Liver (tissue), 3 donors: ENCODE data around the gene DET1.

Experiments used
- RAD21 ChIP-seq, 2 donors: IDR thresholded peaks; 2 replicates each; pipeline ENCODE4 v1.6.1; 2016; ENCODE audit warnings: antibody characterized with exemption in 2 of 2, mild to moderate bottlenecking in 2 of 2
- TF ChIP-seq, protein P1 (sequence below): IDR thresholded peaks from 2 replicates; pipeline ENCODE4 v1.6.1; 2016; ENCODE audit warnings: antibody characterized with exemption, mild to moderate bottlenecking
- TF ChIP-seq, protein P2 (sequence below): IDR thresholded peaks from 2 replicates; pipeline ENCODE4 v1.6.1; 2016; ENCODE audit warnings: antibody characterized with exemption
- TF ChIP-seq, protein P3 (sequence below): fragments of 150-350 bp; IDR thresholded peaks from 2 replicates; pipeline ENCODE4 v1.5.1; 2017; ENCODE audit warnings: improper control_type of control experiment, low read depth, low read length; ENCODE audit not compliant: missing input control
- donor health status: healthy.
- donor health status: healthy.

DNA sequence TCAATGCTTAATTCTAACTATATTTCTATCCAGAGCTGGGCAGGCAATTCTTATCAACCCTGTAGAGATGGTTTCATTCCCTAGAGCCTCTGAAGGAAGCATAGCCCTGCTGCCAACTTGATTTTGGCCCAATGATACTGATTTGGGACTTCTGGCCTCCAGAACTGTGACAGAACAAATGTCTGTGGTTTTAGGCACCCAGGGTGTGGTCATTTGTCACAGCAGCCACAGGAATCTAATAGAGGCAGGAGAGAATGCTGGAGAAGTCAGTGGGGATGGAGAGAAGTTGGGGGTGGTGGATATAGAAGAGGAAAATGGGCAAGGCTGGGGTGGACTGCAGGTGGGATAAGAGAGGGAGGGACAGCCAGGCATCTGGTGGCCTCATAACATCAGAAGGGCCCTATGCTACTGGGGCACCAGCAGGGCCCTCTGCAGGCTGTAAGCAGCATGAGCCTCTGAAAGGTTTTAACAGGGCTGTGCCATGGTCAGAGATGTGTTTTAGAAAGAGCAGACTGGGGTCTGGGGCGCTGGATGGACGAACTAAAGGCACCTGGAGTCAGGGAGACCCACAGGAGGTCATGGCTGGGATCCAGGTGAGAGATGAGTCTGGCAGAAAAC, 59.2 kb downstream of the DET1 start:
- TF ChIP-seq RAD21 (IDR thresholded peaks at IDR 0.05) = no peak
- TF ChIP-seq, protein P1, sequence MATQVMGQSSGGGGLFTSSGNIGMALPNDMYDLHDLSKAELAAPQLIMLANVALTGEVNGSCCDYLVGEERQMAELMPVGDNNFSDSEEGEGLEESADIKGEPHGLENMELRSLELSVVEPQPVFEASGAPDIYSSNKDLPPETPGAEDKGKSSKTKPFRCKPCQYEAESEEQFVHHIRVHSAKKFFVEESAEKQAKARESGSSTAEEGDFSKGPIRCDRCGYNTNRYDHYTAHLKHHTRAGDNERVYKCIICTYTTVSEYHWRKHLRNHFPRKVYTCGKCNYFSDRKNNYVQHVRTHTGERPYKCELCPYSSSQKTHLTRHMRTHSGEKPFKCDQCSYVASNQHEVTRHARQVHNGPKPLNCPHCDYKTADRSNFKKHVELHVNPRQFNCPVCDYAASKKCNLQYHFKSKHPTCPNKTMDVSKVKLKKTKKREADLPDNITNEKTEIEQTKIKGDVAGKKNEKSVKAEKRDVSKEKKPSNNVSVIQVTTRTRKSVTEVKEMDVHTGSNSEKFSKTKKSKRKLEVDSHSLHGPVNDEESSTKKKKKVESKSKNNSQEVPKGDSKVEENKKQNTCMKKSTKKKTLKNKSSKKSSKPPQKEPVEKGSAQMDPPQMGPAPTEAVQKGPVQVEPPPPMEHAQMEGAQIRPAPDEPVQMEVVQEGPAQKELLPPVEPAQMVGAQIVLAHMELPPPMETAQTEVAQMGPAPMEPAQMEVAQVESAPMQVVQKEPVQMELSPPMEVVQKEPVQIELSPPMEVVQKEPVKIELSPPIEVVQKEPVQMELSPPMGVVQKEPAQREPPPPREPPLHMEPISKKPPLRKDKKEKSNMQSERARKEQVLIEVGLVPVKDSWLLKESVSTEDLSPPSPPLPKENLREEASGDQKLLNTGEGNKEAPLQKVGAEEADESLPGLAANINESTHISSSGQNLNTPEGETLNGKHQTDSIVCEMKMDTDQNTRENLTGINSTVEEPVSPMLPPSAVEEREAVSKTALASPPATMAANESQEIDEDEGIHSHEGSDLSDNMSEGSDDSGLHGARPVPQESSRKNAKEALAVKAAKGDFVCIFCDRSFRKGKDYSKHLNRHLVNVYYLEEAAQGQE = no peak
- TF ChIP-seq, protein P2, sequence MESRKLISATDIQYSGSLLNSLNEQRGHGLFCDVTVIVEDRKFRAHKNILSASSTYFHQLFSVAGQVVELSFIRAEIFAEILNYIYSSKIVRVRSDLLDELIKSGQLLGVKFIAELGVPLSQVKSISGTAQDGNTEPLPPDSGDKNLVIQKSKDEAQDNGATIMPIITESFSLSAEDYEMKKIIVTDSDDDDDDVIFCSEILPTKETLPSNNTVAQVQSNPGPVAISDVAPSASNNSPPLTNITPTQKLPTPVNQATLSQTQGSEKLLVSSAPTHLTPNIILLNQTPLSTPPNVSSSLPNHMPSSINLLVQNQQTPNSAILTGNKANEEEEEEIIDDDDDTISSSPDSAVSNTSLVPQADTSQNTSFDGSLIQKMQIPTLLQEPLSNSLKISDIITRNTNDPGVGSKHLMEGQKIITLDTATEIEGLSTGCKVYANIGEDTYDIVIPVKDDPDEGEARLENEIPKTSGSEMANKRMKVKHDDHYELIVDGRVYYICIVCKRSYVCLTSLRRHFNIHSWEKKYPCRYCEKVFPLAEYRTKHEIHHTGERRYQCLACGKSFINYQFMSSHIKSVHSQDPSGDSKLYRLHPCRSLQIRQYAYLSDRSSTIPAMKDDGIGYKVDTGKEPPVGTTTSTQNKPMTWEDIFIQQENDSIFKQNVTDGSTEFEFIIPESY = no peak
- TF ChIP-seq, protein P3, sequence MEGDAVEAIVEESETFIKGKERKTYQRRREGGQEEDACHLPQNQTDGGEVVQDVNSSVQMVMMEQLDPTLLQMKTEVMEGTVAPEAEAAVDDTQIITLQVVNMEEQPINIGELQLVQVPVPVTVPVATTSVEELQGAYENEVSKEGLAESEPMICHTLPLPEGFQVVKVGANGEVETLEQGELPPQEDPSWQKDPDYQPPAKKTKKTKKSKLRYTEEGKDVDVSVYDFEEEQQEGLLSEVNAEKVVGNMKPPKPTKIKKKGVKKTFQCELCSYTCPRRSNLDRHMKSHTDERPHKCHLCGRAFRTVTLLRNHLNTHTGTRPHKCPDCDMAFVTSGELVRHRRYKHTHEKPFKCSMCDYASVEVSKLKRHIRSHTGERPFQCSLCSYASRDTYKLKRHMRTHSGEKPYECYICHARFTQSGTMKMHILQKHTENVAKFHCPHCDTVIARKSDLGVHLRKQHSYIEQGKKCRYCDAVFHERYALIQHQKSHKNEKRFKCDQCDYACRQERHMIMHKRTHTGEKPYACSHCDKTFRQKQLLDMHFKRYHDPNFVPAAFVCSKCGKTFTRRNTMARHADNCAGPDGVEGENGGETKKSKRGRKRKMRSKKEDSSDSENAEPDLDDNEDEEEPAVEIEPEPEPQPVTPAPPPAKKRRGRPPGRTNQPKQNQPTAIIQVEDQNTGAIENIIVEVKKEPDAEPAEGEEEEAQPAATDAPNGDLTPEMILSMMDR = no peak
